Heart left ventricle (tissue), 16 donors: ENCODE data around the gene NWD2. TPM values are rescaled to one million over a fixed set of nuclear protein-coding genes. Genes with fewer than 3 reads are reported as not detected.

Experiments used
- ATAC-seq, 4 donors: fragments of 200-7000 bp; cut with Tn5 transposase; one replicate each; pipeline ENCODE4 v1.9.1; 2020 to 2022; ENCODE audit warnings: moderate library complexity in 4 of 4, mild to moderate bottlenecking in 3 of 4, moderate number of reproducible peaks in 1 of 4
- DNase-seq, 5 donors: peaks; one replicate each; pipeline ENCODE4 v3.0.0-alpha.2; 2020
- H3K27ac ChIP-seq, 12 donors: fragments of 200-600 bp; sonication (generic) in 4 of 12; one replicate each; pipeline versions ENCODE4 v1.5.0 to v1.8.0; 2016 to 2022; ENCODE audit warnings: mild to moderate bottlenecking in 2 of 12
- H3K27me3 ChIP-seq, 9 donors: fragments of 200-600 bp; sonication (generic) in 2 of 9; one replicate each; pipeline versions ENCODE4 v1.5.1 to v1.8.0; 2016 to 2022; ENCODE audit warnings: mild to moderate bottlenecking in 3 of 9
- H3K36me3 ChIP-seq, 9 donors: fragments of 200-600 bp; sonication (generic) in 2 of 9; one replicate each; pipeline versions ENCODE4 v1.5.0 to v1.8.0; 2018 to 2022; ENCODE audit warnings: mild to moderate bottlenecking in 2 of 9
- H3K4me1 ChIP-seq, 12 donors: fragments of 200-600 bp; sonication (generic) in 4 of 12; one replicate each; pipeline versions ENCODE4 v1.5.0 to v1.8.0; 2016 to 2022; ENCODE audit warnings: mild to moderate bottlenecking in 3 of 12
- H3K4me3 ChIP-seq, 12 donors: fragments of 200-600 bp; sonication (generic) in 4 of 12; one replicate each; pipeline versions ENCODE4 v1.5.0 to v1.8.0; 2017 to 2022; ENCODE audit warnings: mild to moderate bottlenecking in 9 of 12, moderate library complexity in 4 of 12
- H3K9me3 ChIP-seq, 12 donors: fragments of 200-600 bp; sonication (generic) in 4 of 12; one replicate each; pipeline versions ENCODE4 v1.5.0 to v1.8.0; 2016 to 2022; ENCODE audit warnings: mild to moderate bottlenecking in 1 of 12
- CTCF ChIP-seq, 12 donors: fragments of 200-600 bp; sonication (generic) in 4 of 12; IDR thresholded peaks; one replicate each; pipeline versions ENCODE4 v1.5.0 to v1.8.0; 2018 to 2022; ENCODE audit warnings: antibody characterized with exemption in 12 of 12, mild to moderate bottlenecking in 5 of 12
- POLR2A ChIP-seq, 2 donors: fragments of 450-650 bp; IDR thresholded peaks; one replicate each; pipeline ENCODE4 v1.6.1; 2017; ENCODE audit warnings: antibody characterized with exemption in 2 of 2, mild to moderate bottlenecking in 2 of 2, moderate library complexity in 2 of 2
- WGBS, 4 donors: extraction: QIAGEN DNeasy Blood & Tissue Kit in 2 of 4; methylation state at CpG; one replicate each; pipeline versions ENCODE4 v1.1.5 to v1.1.7; 2013 to 2018; 5-methylcytosine and 5-hydroxymethylcytosine counted together
- intact Hi-C, 10 donors: fragments of 100-400 bp; cut with DNase I; formaldehyde crosslinking; loops; one replicate each; pipeline versions ENCODE4 v1.11.1 to v1.14.2; 2022
- polyA plus RNA-seq, 2 donors: library from polyadenylated mRNA; stranded (reverse); fragments of 200-250 nt; gene quantifications; one replicate each; pipeline ENCODE4 v1.2.3, GENCODE V29; 2013
- total RNA-seq, 9 donors: library from RNA; depleted of rRNA in 2 of 9; stranded (reverse); fragments of >200 nt in 2 of 9; fragmentation: NEBNext Ultra II Directional in 3 of 9; extraction: Animal tissue kit (Norgen Biotek cat#: 25700) in 3 of 9; gene quantifications; one replicate each; pipeline versions ENCODE4 v1.1.0 to v1.2.4, GENCODE V29; 2016 to 2023
- donor health status: ischemic (EF 13 %, LVEDD 7.1; RV severe dilation, severe dysfunction).
- donor health status: healthy with polysubstance abuse.
- donor health status: DM: no; HTN: yes; CAD: no.
- donor health status: DM: no; HTN: no; CAD: no.
- donor health status: ischemic (EF 25% LVEDD 6.9; RV normal size, moderate dysfunction).
- donor health status: ischemic (EF 25% LVEDD 5.7; RV mildly dilated, moderate dysfunction).
- donor health status: healthy.
- donor health status: DM: yes; HTN: yes; CAD: no.
- donor health status: ischemic (EF 35%, LVEDD 5.7; RV mildly dilated, moderate dysfunction).
- donor health status: nonischemic (EF 11% LVEDD 7.7; RV severe dilation, severe dysfunction).
- donor health status: DM: yes; HTN: yes; CAD: no.
- donor health status: PGD.
- donor health status: ischemic (EF 29% LVEDD 5.4; RV normal size, mild dysfunction).
- donor health status: nonischemic (EF 23%, LVEDD 6.1; RV moderate dilation, normal function).

Gene NWD2
- total and polyA plus RNA-seq, 11 donors = under 0.01 to 0.16 (median 0.05) TPM; not detected in 5

- H3K9me3 ChIP-seq = no peaks in the 10 kb centered on the region
- peaks cover 9 to 65% (median 37%) of the 10 kb centered on the region in 9 donors for H3K27me3 ChIP-seq
- H3K27ac ChIP-seq = no peak overlapping the region
- intact Hi-C loops = no loop called here
- no peak for ATAC-seq
- 39 to 49% (median 44%) methylated on average over 6 of the region's 6 CpGs for WGBS, 4 donors
- no peak for TF ChIP-seq POLR2A (IDR thresholded peaks at IDR 0.05)
- no peak for TF ChIP-seq CTCF (IDR thresholded peaks at IDR 0.05)
- no peaks in the 10 kb centered on the region for H3K36me3 ChIP-seq
- H3K4me1 ChIP-seq = peaks cover 0 to 17% (median 0%) of the 10 kb centered on the region in 12 donors
- DNase-seq = no peak
- H3K4me3 ChIP-seq = no peak overlapping the region
Measured at GRCh38 chr4:37246891-37247290, 2.3 kb downstream of the NWD2 start.

- Histone ChIP-seq H3K36me3 (no peaks in the 10 kb centered on the region), H3K4me3 (no peak overlapping the region), H3K27me3 (no peaks in the 10 kb centered on the region), H3K9me3 (no peaks in the 10 kb centered on the region), H3K27ac (no peak overlapping the region), H3K4me1 (no peaks in the 10 kb centered on the region)
- intact Hi-C loops = no loop called here
- WGBS, 4 donors = 65 to 85% (median 72%) methylated on average over 1 of the region's 1 CpG
- TF ChIP-seq CTCF (IDR thresholded peaks at IDR 0.05) (no peak), POLR2A (IDR thresholded peaks at IDR 0.05) (no peak)
- DNase-seq (no peak), ATAC-seq (no peak)
Measured at GRCh38 chr4:37258221-37258620, 13.7 kb downstream of the NWD2 start.

GRCh38 chr4:37268319-37268718, 23.8 kb downstream of the NWD2 start:
- Histone ChIP-seq H3K4me1 (no peaks in the 10 kb centered on the region), H3K36me3 (no peaks in the 10 kb centered on the region), H3K9me3 (no peaks in the 10 kb centered on the region), H3K27ac (no peak overlapping the region), H3K27me3 (peaks cover 0 to 2% (median 0%) of the 10 kb centered on the region in 9 donors), H3K4me3 (no peak overlapping the region)
- WGBS, 4 donors = 57 to 63% (median 58%) methylated on average over 3 of the region's 3 CpGs
- no peak for DNase-seq
- ATAC-seq = no peak
- TF ChIP-seq POLR2A (IDR thresholded peaks at IDR 0.05) (no peak), CTCF (IDR thresholded peaks at IDR 0.05) (no peak)
- intact Hi-C loops = no loop called here

- no peak for DNase-seq
- Histone ChIP-seq H3K9me3 (peaks cover 0 to 19% (median 6%) of the 10 kb centered on the region in 12 donors), H3K27ac (no peak overlapping the region), H3K4me1 (no peaks in the 10 kb centered on the region), H3K27me3 (no peaks in the 10 kb centered on the region), H3K36me3 (no peaks in the 10 kb centered on the region), H3K4me3 (no peak overlapping the region)
- intact Hi-C loops = no loop called here
- TF ChIP-seq CTCF (IDR thresholded peaks at IDR 0.05) (no peak), POLR2A (IDR thresholded peaks at IDR 0.05) (no peak)
- ATAC-seq = no peak
- 78 to 93% (median 87%) methylated on average over 1 of the region's 1 CpG for WGBS, 4 donors
Measured at GRCh38 chr4:37279121-37279520, 34.6 kb downstream of the NWD2 start.
